NB4 (cell line): ENCODE data around the gene EDEM1.

Experiments
- CTCF ChIP-seq: IDR thresholded peaks from one replicate; pipeline ENCODE4 v1.5.1; 2012; ENCODE audit warnings: low read depth, low read length
- MAX ChIP-seq: IDR thresholded peaks from 2 replicates; pipeline ENCODE4 v1.6.1; 2011; ENCODE audit warnings: low read depth, low read length
- MYC ChIP-seq: IDR thresholded peaks from 2 replicates; pipeline ENCODE4 v1.6.1; 2011; ENCODE audit warnings: low read depth, low read length
- POLR2A ChIP-seq: IDR thresholded peaks from 2 replicates; pipeline ENCODE4 v1.6.1; 2011; ENCODE audit warnings: mild to moderate bottlenecking; ENCODE audit not compliant: insufficient read length; ENCODE audit errors: extremely low read depth

- TF ChIP-seq CTCF = no peak
- TF ChIP-seq MYC = no peak
- TF ChIP-seq POLR2A = no peak
- no peak for TF ChIP-seq MAX
These were observed 5.3 kb downstream of the EDEM1 start for GRCh38 chr3:5192571-5193365.
